ENCODE measurements around the gene GPER1.
"Not testable (repeated sequence)": the region's sequence is repeated elsewhere in the genome, so short reads cannot be mapped to it uniquely, and the experiment has no call there.

GPER1 gene

GRCh38 chr7:1063361-1063760 lies 24.6 kb upstream of the GPER1 start:
- Histone ChIP-seq H3K4me3 (ENCODE audit: low read length) (no peak overlapping the region), H3K4me1 (ENCODE audit: insufficient read depth, low read length) (peaks cover 3% of the 10 kb centered on the region; the same call in 1 of the 2 replicates), H3K27me3 (ENCODE audit: insufficient read depth, low read length) (no peaks in the 10 kb centered on the region), H3K36me3 (ENCODE audit: insufficient read depth, low read depth, low read length) (no peaks in the 10 kb centered on the region), H3K9me3 (ENCODE audit: insufficient read depth, low read depth, low read length) (no peaks in the 10 kb centered on the region), H3K9ac (ENCODE audit: low read depth, low read length) (no peak overlapping the region), H3K27ac (ENCODE audit: low read length) (no peak overlapping the region)

- Histone ChIP-seq H3K36me3 (ENCODE audit: insufficient read depth, low read depth, low read length) (no peaks in the 10 kb centered on the region), H3K9ac (ENCODE audit: low read depth, low read length) (no peak overlapping the region), H3K4me3 (ENCODE audit: low read length) (no peak overlapping the region), H3K4me1 (ENCODE audit: insufficient read depth, low read length) (peaks cover 3% of the 10 kb centered on the region; the same call in 1 of the 2 replicates), H3K9me3 (ENCODE audit: insufficient read depth, low read depth, low read length) (no peaks in the 10 kb centered on the region), H3K27ac (ENCODE audit: low read length) (no peak overlapping the region), H3K27me3 (ENCODE audit: insufficient read depth, low read length) (no peaks in the 10 kb centered on the region)
Observed at GRCh38 chr7:1064581-1064980, 23.3 kb upstream of the GPER1 start.

GRCh38 chr7:1065263-1065584 lies 22.7 kb upstream of the GPER1 start:
- Histone ChIP-seq H3K27ac (ENCODE audit: low read length) (no peak overlapping the region), H3K4me3 (ENCODE audit: low read length) (no peak overlapping the region), H3K9me3 (ENCODE audit: insufficient read depth, low read depth, low read length) (no peaks in the 10 kb centered on the region), H3K4me1 (ENCODE audit: insufficient read depth, low read length) (peaks cover under 1% of the 10 kb centered on the region; the same call in 1 of the 2 replicates), H3K9ac (ENCODE audit: low read depth, low read length) (no peak overlapping the region), H3K36me3 (ENCODE audit: insufficient read depth, low read depth, low read length) (no peaks in the 10 kb centered on the region), H3K27me3 (ENCODE audit: insufficient read depth, low read length) (no peaks in the 10 kb centered on the region)

GRCh38 chr7:1065585-1066241 lies 22.2 kb upstream of the GPER1 start:
- Histone ChIP-seq H3K27ac (ENCODE audit: low read length) (no peak overlapping the region), H3K4me1 (ENCODE audit: insufficient read depth, low read length) (no peaks in the 10 kb centered on the region), H3K4me3 (ENCODE audit: low read length) (no peak overlapping the region), H3K9me3 (ENCODE audit: insufficient read depth, low read depth, low read length) (peaks cover 4% of the 10 kb centered on the region), H3K9ac (ENCODE audit: low read depth, low read length) (no peak overlapping the region), H3K36me3 (ENCODE audit: insufficient read depth, low read depth, low read length) (no peaks in the 10 kb centered on the region), H3K27me3 (ENCODE audit: insufficient read depth, low read length) (no peaks in the 10 kb centered on the region)

- Histone ChIP-seq H3K9me3 (ENCODE audit: insufficient read depth, low read depth, low read length) (peaks cover 6% of the 10 kb centered on the region), H3K27me3 (ENCODE audit: insufficient read depth, low read length) (no peaks in the 10 kb centered on the region), H3K27ac (ENCODE audit: low read length) (no peak overlapping the region), H3K36me3 (ENCODE audit: insufficient read depth, low read depth, low read length) (no peaks in the 10 kb centered on the region), H3K4me3 (ENCODE audit: low read length) (no peak overlapping the region), H3K4me1 (ENCODE audit: insufficient read depth, low read length) (no peaks in the 10 kb centered on the region), H3K9ac (ENCODE audit: low read depth, low read length) (no peak overlapping the region)
Observed at GRCh38 chr7:1066242-1066588, 21.7 kb upstream of the GPER1 start.

- Histone ChIP-seq H3K36me3 (ENCODE audit: insufficient read depth, low read depth, low read length) (no peaks in the 10 kb centered on the region), H3K27ac (ENCODE audit: low read length) (no peak overlapping the region), H3K4me1 (ENCODE audit: insufficient read depth, low read length) (no peaks in the 10 kb centered on the region), H3K9ac (ENCODE audit: low read depth, low read length) (no peak overlapping the region), H3K4me3 (ENCODE audit: low read length) (no peak overlapping the region), H3K27me3 (ENCODE audit: insufficient read depth, low read length) (no peaks in the 10 kb centered on the region), H3K9me3 (ENCODE audit: insufficient read depth, low read depth, low read length) (peaks cover 6% of the 10 kb centered on the region)
Observed at GRCh38 chr7:1068013-1068412, 19.9 kb upstream of the GPER1 start.

- H3K9me3 ChIP-seq (ENCODE audit: insufficient read depth, low read depth, low read length): peaks cover 6% of the 10 kb centered on the region
- no peak overlapping the region for H3K4me3 ChIP-seq (ENCODE audit: low read length)
- no peaks in the 10 kb centered on the region for H3K27me3 ChIP-seq (ENCODE audit: insufficient read depth, low read length)
- no peaks in the 10 kb centered on the region for H3K36me3 ChIP-seq (ENCODE audit: insufficient read depth, low read depth, low read length)
- no peak overlapping the region for H3K9ac ChIP-seq (ENCODE audit: low read depth, low read length)
- no peak overlapping the region for H3K27ac ChIP-seq (ENCODE audit: low read length)
- H3K4me1 ChIP-seq (ENCODE audit: insufficient read depth, low read length): no peaks in the 10 kb centered on the region
Observed at GRCh38 chr7:1068619-1069018, 19.3 kb upstream of the GPER1 start.

GRCh38 chr7:1070544-1071011 lies 17.3 kb upstream of the GPER1 start:
- H3K4me1 ChIP-seq (ENCODE audit: insufficient read depth, low read length): no peaks in the 10 kb centered on the region
- H3K36me3 ChIP-seq (ENCODE audit: insufficient read depth, low read depth, low read length): no peaks in the 10 kb centered on the region
- H3K27me3 ChIP-seq (ENCODE audit: insufficient read depth, low read length): no peaks in the 10 kb centered on the region
- H3K27ac ChIP-seq (ENCODE audit: low read length): no peak overlapping the region
- no peak overlapping the region for H3K9ac ChIP-seq (ENCODE audit: low read depth, low read length)
- no peak overlapping the region for H3K4me3 ChIP-seq (ENCODE audit: low read length)
- peaks cover 6% of the 10 kb centered on the region for H3K9me3 ChIP-seq (ENCODE audit: insufficient read depth, low read depth, low read length)

GRCh38 chr7:1071731-1072254 lies 16.1 kb upstream of the GPER1 start:
- Histone ChIP-seq H3K36me3 (ENCODE audit: insufficient read depth, low read depth, low read length) (no peaks in the 10 kb centered on the region), H3K27ac (ENCODE audit: low read length) (no peak overlapping the region)

GRCh38 chr7:1073142-1073977 lies 14.6 kb upstream of the GPER1 start:
- Histone ChIP-seq H3K4me1 (ENCODE audit: insufficient read depth, low read length) (no peaks in the 10 kb centered on the region), H3K36me3 (ENCODE audit: insufficient read depth, low read depth, low read length) (no peaks in the 10 kb centered on the region), H3K27me3 (ENCODE audit: insufficient read depth, low read length) (no peaks in the 10 kb centered on the region), H3K9me3 (ENCODE audit: insufficient read depth, low read depth, low read length) (peaks cover 6% of the 10 kb centered on the region), H3K9ac (ENCODE audit: low read depth, low read length) (no peak overlapping the region), H3K4me3 (ENCODE audit: low read length) (no peak overlapping the region), H3K27ac (ENCODE audit: low read length) (no peak overlapping the region)

More at GRCh38 chr7:1071731-1072254, 16.1 kb upstream of the GPER1 start:
- H3K4me1 ChIP-seq (ENCODE audit: insufficient read depth, low read length): no peaks in the 10 kb centered on the region
- no peak overlapping the region for H3K9ac ChIP-seq (ENCODE audit: low read depth, low read length)
- no peaks in the 10 kb centered on the region for H3K27me3 ChIP-seq (ENCODE audit: insufficient read depth, low read length)
- no peak overlapping the region for H3K4me3 ChIP-seq (ENCODE audit: low read length)
- peaks cover 6% of the 10 kb centered on the region for H3K9me3 ChIP-seq (ENCODE audit: insufficient read depth, low read depth, low read length)

- H3K4me1 ChIP-seq (ENCODE audit: insufficient read depth, low read length); H3K4me3 ChIP-seq (ENCODE audit: low read length); H3K9ac ChIP-seq (ENCODE audit: low read depth, low read length); H3K27ac ChIP-seq (ENCODE audit: low read length); H3K9me3 ChIP-seq (ENCODE audit: insufficient read depth, low read depth, low read length); H3K27me3 ChIP-seq (ENCODE audit: insufficient read depth, low read length); H3K36me3 ChIP-seq (ENCODE audit: insufficient read depth, low read depth, low read length): not testable (repeated sequence)
Observed at GRCh38 chr7:1074018-1074417, 13.9 kb upstream of the GPER1 start.

Measured in iPS-20b (cell line).